Smooth muscle cell (in vitro differentiated cells): ENCODE results near the gene SMARCAD1. TPM values are rescaled to one million over a fixed set of nuclear protein-coding genes. Genes with fewer than 3 reads are reported as not detected.

Experiments used
- DNase-seq: peaks from one replicate; lab custom pipeline; 2025; ENCODE audit not compliant: unreplicated experiment; lab: John Stamatoyannopoulos, UW
- H2AFZ ChIP-seq: fragments of 200-600 bp; sonication (generic); 2 replicates; pipeline ENCODE4 v1.6.0; 2016; ENCODE audit warnings: antibody characterized with exemption, low read depth, mild to moderate bottlenecking
- H3F3A ChIP-seq: fragments of 200-600 bp; sonication (generic); 2 replicates; pipeline ENCODE4 v1.6.0; 2017; ENCODE audit warnings: antibody characterized with exemption, low read depth
- H3K27ac ChIP-seq: fragments of 200-600 bp; sonication (generic); 2 replicates; pipeline ENCODE4 v1.5.1; 2016; ENCODE audit warnings: low read depth, mild to moderate bottlenecking
- H3K27me3 ChIP-seq: fragments of 200-600 bp; sonication (generic); 2 replicates; pipeline ENCODE4 v1.6.1; 2016; ENCODE audit warnings: low read depth, mild to moderate bottlenecking
- H3K36me3 ChIP-seq: fragments of 200-600 bp; sonication (generic); 2 replicates; pipeline ENCODE4 v1.5.1; 2016; ENCODE audit warnings: low read depth
- H3K4me1 ChIP-seq: fragments of 200-600 bp; sonication (generic); 2 replicates; pipeline ENCODE4 v1.5.1; 2016; ENCODE audit warnings: low read depth
- H3K4me2 ChIP-seq: fragments of 200-600 bp; sonication (generic); 2 replicates; pipeline ENCODE4 v1.6.0; 2016; ENCODE audit warnings: mild to moderate bottlenecking
- H3K4me3 ChIP-seq: fragments of 200-600 bp; sonication (generic); 2 replicates; pipeline ENCODE4 v1.5.1; 2016; ENCODE audit warnings: mild to moderate bottlenecking
- H3K79me2 ChIP-seq: fragments of 200-600 bp; sonication (generic); 2 replicates; pipeline ENCODE4 v1.6.0; 2016; ENCODE audit warnings: low read depth, mild to moderate bottlenecking
- H3K9ac ChIP-seq: fragments of 200-600 bp; sonication (generic); 2 replicates; pipeline ENCODE4 v1.6.0; 2016; ENCODE audit warnings: low read depth
- H3K9me3 ChIP-seq: fragments of 200-600 bp; sonication (generic); replicated peaks from 2 replicates; pipeline ENCODE4 v1.5.1; 2016; ENCODE audit warnings: low read depth
- H4K20me1 ChIP-seq: fragments of 200-600 bp; sonication (generic); 2 replicates; pipeline ENCODE4 v1.6.0; 2016; ENCODE audit warnings: low read depth
- CTCF ChIP-seq: fragments of 200-600 bp; sonication (generic); IDR thresholded peaks from 2 replicates; pipeline ENCODE4 v1.5.1; 2017; ENCODE audit warnings: borderline replicate concordance, mild to moderate bottlenecking, antibody characterized with exemption; ENCODE audit not compliant: insufficient read depth, poor library complexity, severe bottlenecking
- WGBS: methylation state at CpG from one replicate; pipeline ENCODE4 v1.1.7; 2016; ENCODE audit warnings: low lambda C conversion rate; 5-methylcytosine and 5-hydroxymethylcytosine counted together
- polyA plus RNA-seq: library from polyadenylated mRNA; unstranded; fragments of >200 nt; fragmentation: Nextera tagmentation; extraction: Ambion mirVana; gene quantifications from 2 replicates; pipeline ENCODE4 v1.2.1, GENCODE V29; 2016
- total RNA-seq: library from RNA; depleted of rRNA; stranded (reverse); fragments of >200 nt; gene quantifications from 2 replicates; pipeline ENCODE4 v1.2.3, GENCODE V29; 2014

The SMARCAD1 gene
- total and polyA plus RNA-seq, 2 experiments from 2014 or later: 12.6 to 42.7 TPM

- TF ChIP-seq CTCF: no peak
- Histone ChIP-seq H3K4me3 (no peak overlapping the region), H3K27ac (no peak overlapping the region), H3K79me2 (peaks cover 91% of the 10 kb centered on the region), H3K27me3 (no peaks in the 10 kb centered on the region), H3K9me3 (no peaks in the 10 kb centered on the region), H3K36me3 (peaks cover 23% of the 10 kb centered on the region), H3K4me2 (no peak overlapping the region), H2AFZ (no peak overlapping the region), H3K9ac (no peak overlapping the region), H4K20me1 (peaks cover 29% of the 10 kb centered on the region), H3F3A (no peaks in the 10 kb centered on the region), H3K4me1 (peaks cover 4% of the 10 kb centered on the region)
- no peak for DNase-seq
- 98% methylated on average over 5 of the region's 5 CpGs for WGBS
These were observed 7.1 kb downstream of the SMARCAD1 start for GRCh38 chr4:94214703-94215319.

GRCh38 chr4:94216394-94216793, 8.7 kb downstream of the SMARCAD1 start:
- no peak for TF ChIP-seq CTCF
- Histone ChIP-seq H3K4me3 (no peak overlapping the region), H3K9ac (no peak overlapping the region), H4K20me1 (peaks cover 35% of the 10 kb centered on the region), H2AFZ (no peak overlapping the region), H3K27ac (no peak overlapping the region), H3K9me3 (no peaks in the 10 kb centered on the region), H3K36me3 (peaks cover 23% of the 10 kb centered on the region), H3K4me1 (no peaks in the 10 kb centered on the region), H3F3A (no peaks in the 10 kb centered on the region), H3K27me3 (no peaks in the 10 kb centered on the region), H3K79me2 (peaks cover 90% of the 10 kb centered on the region), H3K4me2 (no peak overlapping the region)
- DNase-seq: no peak
- 100% methylated on average over 3 of the region's 3 CpGs for WGBS

GRCh38 chr4:94219402-94219801, 11.7 kb downstream of the SMARCAD1 start:
- H3K36me3 ChIP-seq: peaks cover 9% of the 10 kb centered on the region
- H3K9ac ChIP-seq: no peak overlapping the region
- H3K4me3 ChIP-seq: no peak overlapping the region
- H3K9me3 ChIP-seq: no peaks in the 10 kb centered on the region
- no peaks in the 10 kb centered on the region for H3K4me1 ChIP-seq
- H3K27ac ChIP-seq: no peak overlapping the region
- WGBS: 95% methylated on average over 3 of the region's 3 CpGs
- H3F3A ChIP-seq: no peaks in the 10 kb centered on the region
- H4K20me1 ChIP-seq: peaks cover 54% of the 10 kb centered on the region
- no peak overlapping the region for H2AFZ ChIP-seq
- TF ChIP-seq CTCF: no peak
- H3K4me2 ChIP-seq: no peak overlapping the region
- H3K27me3 ChIP-seq: no peaks in the 10 kb centered on the region
- peaks cover 89% of the 10 kb centered on the region for H3K79me2 ChIP-seq
- DNase-seq: no peak

- H3K9me3 ChIP-seq: no peaks in the 10 kb centered on the region
- H3K36me3 ChIP-seq: peaks cover 9% of the 10 kb centered on the region
- no peaks in the 10 kb centered on the region for H3K4me1 ChIP-seq
- TF ChIP-seq CTCF: no peak
- no peak for DNase-seq
- H3K79me2 ChIP-seq: peaks cover 90% of the 10 kb centered on the region
- H3K4me3 ChIP-seq: no peak overlapping the region
- H2AFZ ChIP-seq: no peak overlapping the region
- H3K27ac ChIP-seq: no peak overlapping the region
- no peak overlapping the region for H3K4me2 ChIP-seq
- WGBS: 91% methylated on average over 1 of the region's 1 CpG
- no peaks in the 10 kb centered on the region for H3F3A ChIP-seq
- H3K9ac ChIP-seq: no peak overlapping the region
- H3K27me3 ChIP-seq: no peaks in the 10 kb centered on the region
- H4K20me1 ChIP-seq: peaks cover 74% of the 10 kb centered on the region
These were observed 14.3 kb downstream of the SMARCAD1 start for GRCh38 chr4:94221916-94222315.
